HG03520 (cell line): Measurements from ENCODE around the gene ACP1.
A peak's percentile ranks its signal among the peaks of the same experiment; 100 is the strongest.

Experiments
- ATAC-seq: cut with Tn5 transposase; IDR thresholded peaks from one replicate; pipeline ENCODE4 v1.9.1; 2021; ENCODE audit warnings: mild to moderate bottlenecking, moderate library complexity; ENCODE audit not compliant: unreplicated experiment

ACP1 gene

GRCh38 chr2:254241-254640, 10.5 kb upstream of the ACP1 start:
- ATAC-seq: no peak

GRCh38 chr2:255195-255594, 9.6 kb upstream of the ACP1 start:
- no peak for ATAC-seq

- no peak for ATAC-seq
Observed at GRCh38 chr2:256094-256493, 8.7 kb upstream of the ACP1 start.

- ATAC-seq: no peak
Observed at GRCh38 chr2:257429-257828, 7.3 kb upstream of the ACP1 start.

GRCh38 chr2:257842-258241, 6.9 kb upstream of the ACP1 start:
- no peak for ATAC-seq

GRCh38 chr2:258933-259332, 5.8 kb upstream of the ACP1 start:
- ATAC-seq: no peak

GRCh38 chr2:259789-260331, 4.9 kb upstream of the ACP1 start:
- ATAC-seq: no peak

- ATAC-seq: no peak
Observed at GRCh38 chr2:260507-261161, 4.1 kb upstream of the ACP1 start.

- ATAC-seq: no peak
Observed at GRCh38 chr2:262117-262516, 2.6 kb upstream of the ACP1 start.

GRCh38 chr2:263022-263738, 1.6 kb upstream of the ACP1 start:
- no peak for ATAC-seq

- ATAC-seq: peak; percentile 29
Observed at GRCh38 chr2:263774-264492, 814 bp upstream of the ACP1 start, which contains the start of gene SH3YL1. TSS of gene SH3YL1 (minus strand) at chr2:264032. CDS start at chr2:263984, 48 bp downstream.

- no peak for ATAC-seq
Observed at GRCh38 chr2:268323-268722, 3.6 kb downstream of the ACP1 start.

GRCh38 chr2:269356-270030, 4.7 kb downstream of the ACP1 start:
- ATAC-seq: no peak

GRCh38 chr2:270861-271260, 6.1 kb downstream of the ACP1 start:
- no peak for ATAC-seq

- ATAC-seq: no peak
Observed at GRCh38 chr2:271917-272316, 7.2 kb downstream of the ACP1 start.

GRCh38 chr2:273333-273732, 8.6 kb downstream of the ACP1 start:
- ATAC-seq: no peak

GRCh38 chr2:274503-274902, 9.8 kb downstream of the ACP1 start:
- ATAC-seq: no peak

- ATAC-seq: peak; percentile 97
Observed at GRCh38 chr2:275466-275865, 10.7 kb downstream of the ACP1 start.

- no peak for ATAC-seq
Observed at GRCh38 chr2:278312-278926, 13.7 kb downstream of the ACP1 start.

GRCh38 chr2:278927-279320, 14.2 kb downstream of the ACP1 start:
- ATAC-seq: no peak

- no peak for ATAC-seq
Observed at GRCh38 chr2:279366-279765, 14.6 kb downstream of the ACP1 start.
